ENCODE data around the gene EPHB2.

GRCh38 chr1:22836850-22837249 is 126.2 kb downstream of the EPHB2 start:
- TF ChIP-seq, protein P1, sequence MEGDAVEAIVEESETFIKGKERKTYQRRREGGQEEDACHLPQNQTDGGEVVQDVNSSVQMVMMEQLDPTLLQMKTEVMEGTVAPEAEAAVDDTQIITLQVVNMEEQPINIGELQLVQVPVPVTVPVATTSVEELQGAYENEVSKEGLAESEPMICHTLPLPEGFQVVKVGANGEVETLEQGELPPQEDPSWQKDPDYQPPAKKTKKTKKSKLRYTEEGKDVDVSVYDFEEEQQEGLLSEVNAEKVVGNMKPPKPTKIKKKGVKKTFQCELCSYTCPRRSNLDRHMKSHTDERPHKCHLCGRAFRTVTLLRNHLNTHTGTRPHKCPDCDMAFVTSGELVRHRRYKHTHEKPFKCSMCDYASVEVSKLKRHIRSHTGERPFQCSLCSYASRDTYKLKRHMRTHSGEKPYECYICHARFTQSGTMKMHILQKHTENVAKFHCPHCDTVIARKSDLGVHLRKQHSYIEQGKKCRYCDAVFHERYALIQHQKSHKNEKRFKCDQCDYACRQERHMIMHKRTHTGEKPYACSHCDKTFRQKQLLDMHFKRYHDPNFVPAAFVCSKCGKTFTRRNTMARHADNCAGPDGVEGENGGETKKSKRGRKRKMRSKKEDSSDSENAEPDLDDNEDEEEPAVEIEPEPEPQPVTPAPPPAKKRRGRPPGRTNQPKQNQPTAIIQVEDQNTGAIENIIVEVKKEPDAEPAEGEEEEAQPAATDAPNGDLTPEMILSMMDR (conservative IDR thresholded peaks at IDR 0.05; ENCODE audit: low read length), result no peak
- no peak for TF ChIP-seq EZH2phosphoT487 (IDR thresholded peaks at IDR 0.05; ENCODE audit: borderline replicate concordance)

Measured in Loucy (cell line).